ENCODE measurements around the gene SCN9A. TPM values are rescaled to one million over a fixed set of nuclear protein-coding genes. Genes with fewer than 3 reads are reported as not detected.

Gene SCN9A
- total and polyA plus RNA-seq, 10 of the 15 experiments (the other 5 are each of a cell fraction or from before 2014, with no cell fraction given): 0.04 to 0.08 (median 0.08) TPM; not detected in 7

GRCh38 chr2:166270376-166270775 is 105.4 kb downstream of the SCN9A start:
- in situ Hi-C loops (cut with MboI): no loop called here
- Histone ChIP-seq H3K27ac (ENCODE audit: control insufficient read depth, insufficient read depth) (no peak overlapping the region), H3K9me3 (replicated peaks; ENCODE audit: control insufficient read depth, insufficient read depth, low read length) (no peaks in the 10 kb centered on the region), H3K36me3 (ENCODE audit: control insufficient read depth in 2 of 2, insufficient read depth in 2 of 2, low read length in 1 of 2) (no peaks in the 10 kb centered on the region), H3K4me3 (no peak overlapping the region), H4K20me1 (ENCODE audit: control insufficient read depth, insufficient read depth) (no peaks in the 10 kb centered on the region), H3K4me1 (ENCODE audit: control insufficient read depth, insufficient read depth, low read length) (no peaks in the 10 kb centered on the region), H3K9ac (ENCODE audit: control insufficient read depth, insufficient read depth, low read length) (no peak overlapping the region), H2AFZ (ENCODE audit: control insufficient read depth, low read depth, low read length) (no peak overlapping the region), H3K27me3 (replicated peaks in 1 of 2; ENCODE audit: control insufficient read depth in 2 of 2, insufficient read depth in 2 of 2, low read length in 1 of 2) (no peaks in the 10 kb centered on the region), H3K79me2 (ENCODE audit: control insufficient read depth, insufficient read depth, low read length) (no peaks in the 10 kb centered on the region), H3K4me2 (ENCODE audit: control insufficient read depth, insufficient read depth) (no peak overlapping the region)
- ChIA-PET RAD21 (ENCODE audit: unreplicated experiment) (no interaction called here), POLR2A (no interaction called here), SMC1A (ENCODE audit: uncharacterized antibody, unreplicated experiment) (no interaction called here), CTCF (no interaction called here)
- intact Hi-C loops (cut with micrococcal nuclease; ENCODE audit: unreplicated experiment): no loop called here
- BruUV-seq (replicated peaks): no TSS peak
- ATAC-seq (no peak), DNase-seq (ENCODE audit: low read depth, low spot score) (no peak), FAIRE-seq (no peak)
- no peak for TF ChIP-seq MYB (IDR thresholded peaks at IDR 0.05; ENCODE audit: borderline replicate concordance, low read depth, low read length)
- no peak for TF ChIP-seq TCF12 (IDR thresholded peaks at IDR 0.05; ENCODE audit: low read depth, low read length)
- no peak for TF ChIP-seq SUZ12 (IDR thresholded peaks at IDR 0.05; ENCODE audit: unreplicated experiment)
- TF ChIP-seq, protein P1, sequence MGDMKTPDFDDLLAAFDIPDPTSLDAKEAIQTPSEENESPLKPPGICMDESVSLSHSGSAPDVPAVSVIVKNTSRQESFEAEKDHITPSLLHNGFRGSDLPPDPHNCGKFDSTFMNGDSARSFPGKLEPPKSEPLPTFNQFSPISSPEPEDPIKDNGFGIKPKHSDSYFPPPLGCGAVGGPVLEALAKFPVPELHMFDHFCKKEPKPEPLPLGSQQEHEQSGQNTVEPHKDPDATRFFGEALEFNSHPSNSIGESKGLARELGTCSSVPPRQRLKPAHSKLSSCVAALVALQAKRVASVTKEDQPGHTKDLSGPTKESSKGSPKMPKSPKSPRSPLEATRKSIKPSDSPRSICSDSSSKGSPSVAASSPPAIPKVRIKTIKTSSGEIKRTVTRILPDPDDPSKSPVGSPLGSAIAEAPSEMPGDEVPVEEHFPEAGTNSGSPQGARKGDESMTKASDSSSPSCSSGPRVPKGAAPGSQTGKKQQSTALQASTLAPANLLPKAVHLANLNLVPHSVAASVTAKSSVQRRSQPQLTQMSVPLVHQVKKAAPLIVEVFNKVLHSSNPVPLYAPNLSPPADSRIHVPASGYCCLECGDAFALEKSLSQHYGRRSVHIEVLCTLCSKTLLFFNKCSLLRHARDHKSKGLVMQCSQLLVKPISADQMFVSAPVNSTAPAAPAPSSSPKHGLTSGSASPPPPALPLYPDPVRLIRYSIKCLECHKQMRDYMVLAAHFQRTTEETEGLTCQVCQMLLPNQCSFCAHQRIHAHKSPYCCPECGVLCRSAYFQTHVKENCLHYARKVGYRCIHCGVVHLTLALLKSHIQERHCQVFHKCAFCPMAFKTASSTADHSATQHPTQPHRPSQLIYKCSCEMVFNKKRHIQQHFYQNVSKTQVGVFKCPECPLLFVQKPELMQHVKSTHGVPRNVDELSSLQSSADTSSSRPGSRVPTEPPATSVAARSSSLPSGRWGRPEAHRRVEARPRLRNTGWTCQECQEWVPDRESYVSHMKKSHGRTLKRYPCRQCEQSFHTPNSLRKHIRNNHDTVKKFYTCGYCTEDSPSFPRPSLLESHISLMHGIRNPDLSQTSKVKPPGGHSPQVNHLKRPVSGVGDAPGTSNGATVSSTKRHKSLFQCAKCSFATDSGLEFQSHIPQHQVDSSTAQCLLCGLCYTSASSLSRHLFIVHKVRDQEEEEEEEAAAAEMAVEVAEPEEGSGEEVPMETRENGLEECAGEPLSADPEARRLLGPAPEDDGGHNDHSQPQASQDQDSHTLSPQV (IDR thresholded peaks at IDR 0.05): no peak
- TF ChIP-seq YBX1 (IDR thresholded peaks at IDR 0.05): no peak
- no peak for TF ChIP-seq PML (IDR thresholded peaks at IDR 0.05; ENCODE audit: low read length)
- TF ChIP-seq CEBPZ (IDR thresholded peaks at IDR 0.05; ENCODE audit: low read depth, low read length): no peak
- TF ChIP-seq GABPA (IDR thresholded peaks at IDR 0.05; ENCODE audit: low read depth): no peak
- 80% methylated on average over 6 of the region's 6 CpGs for WGBS (ENCODE audit: insufficient coverage, insufficient replicate concordance, low lambda C conversion rate, missing lambda C conversion rate)

All from GM12878 (cell line).